ENCODE results near the gene MYB.

MYB gene

GRCh38 chr6:135250234-135250633 lies 69.1 kb downstream of the MYB start:
- no peak for DNase-seq (ENCODE audit: low spot score)

- no peak for DNase-seq (ENCODE audit: low spot score)
These were observed 69.8 kb downstream of the MYB start for GRCh38 chr6:135250751-135251497.

GRCh38 chr6:135251498-135252441 lies 70.7 kb downstream of the MYB start:
- no peak for DNase-seq (ENCODE audit: low spot score)

GRCh38 chr6:135254471-135254870 lies 73.4 kb downstream of the MYB start:
- DNase-seq (ENCODE audit: low spot score), result no peak

- DNase-seq (ENCODE audit: low spot score), result no peak
These were observed 75.8 kb downstream of the MYB start for GRCh38 chr6:135256866-135257265.

- DNase-seq (ENCODE audit: low spot score), result no peak
These were observed 76.7 kb downstream of the MYB start for GRCh38 chr6:135257631-135258405.

GRCh38 chr6:135258970-135259369 lies 77.9 kb downstream of the MYB start:
- no peak for DNase-seq (ENCODE audit: low spot score)

- DNase-seq (ENCODE audit: low spot score), result no peak
These were observed 79.5 kb downstream of the MYB start for GRCh38 chr6:135260612-135261011.

GRCh38 chr6:135261872-135262725 lies 81.0 kb downstream of the MYB start:
- DNase-seq (ENCODE audit: low spot score), result peak; percentile 18

GRCh38 chr6:135265278-135265677 lies 84.2 kb downstream of the MYB start:
- DNase-seq (ENCODE audit: low spot score), result no peak

- DNase-seq (ENCODE audit: low spot score), result no peak
These were observed 85.6 kb downstream of the MYB start for GRCh38 chr6:135266675-135267074.

- DNase-seq (ENCODE audit: low spot score), result no peak
These were observed 86.0 kb downstream of the MYB start for GRCh38 chr6:135267085-135267484.

- DNase-seq (ENCODE audit: low spot score), result no peak
These were observed 87.2 kb downstream of the MYB start for GRCh38 chr6:135268263-135268662.

- DNase-seq (ENCODE audit: low spot score), result no peak
These were observed 87.6 kb downstream of the MYB start for GRCh38 chr6:135268740-135269139.

Small RNA genes lying within 50 kb of the gene (small RNA-seq; reads per million reads assigned to genes)
- gene MIR548A2, result 0 reads per million in 2 experiments

Data from SK-N-DZ (cell line).